HG02852 (cell line): ENCODE data around the gene UGT1A7.

Experiments used
- ATAC-seq: cut with Tn5 transposase; IDR thresholded peaks from one replicate; pipeline ENCODE4 v1.9.1; 2021; ENCODE audit warnings: mild to moderate bottlenecking, moderate library complexity; ENCODE audit not compliant: unreplicated experiment

Gene UGT1A7

GRCh38 chr2:233758141-233758540 is 76.4 kb downstream of the UGT1A7 start:
- no peak for ATAC-seq

GRCh38 chr2:233758849-233759248 is 77.1 kb downstream of the UGT1A7 start:
- ATAC-seq: no peak

- ATAC-seq: no peak
Observed at GRCh38 chr2:233760043-233760442, 78.3 kb downstream of the UGT1A7 start, which contains the start of gene UGT1A1. Gene UGT1A1, plus strand, starts transcription at chr2:233760270. Its CDS starts 18 bp downstream, at chr2:233760288.

DNA sequence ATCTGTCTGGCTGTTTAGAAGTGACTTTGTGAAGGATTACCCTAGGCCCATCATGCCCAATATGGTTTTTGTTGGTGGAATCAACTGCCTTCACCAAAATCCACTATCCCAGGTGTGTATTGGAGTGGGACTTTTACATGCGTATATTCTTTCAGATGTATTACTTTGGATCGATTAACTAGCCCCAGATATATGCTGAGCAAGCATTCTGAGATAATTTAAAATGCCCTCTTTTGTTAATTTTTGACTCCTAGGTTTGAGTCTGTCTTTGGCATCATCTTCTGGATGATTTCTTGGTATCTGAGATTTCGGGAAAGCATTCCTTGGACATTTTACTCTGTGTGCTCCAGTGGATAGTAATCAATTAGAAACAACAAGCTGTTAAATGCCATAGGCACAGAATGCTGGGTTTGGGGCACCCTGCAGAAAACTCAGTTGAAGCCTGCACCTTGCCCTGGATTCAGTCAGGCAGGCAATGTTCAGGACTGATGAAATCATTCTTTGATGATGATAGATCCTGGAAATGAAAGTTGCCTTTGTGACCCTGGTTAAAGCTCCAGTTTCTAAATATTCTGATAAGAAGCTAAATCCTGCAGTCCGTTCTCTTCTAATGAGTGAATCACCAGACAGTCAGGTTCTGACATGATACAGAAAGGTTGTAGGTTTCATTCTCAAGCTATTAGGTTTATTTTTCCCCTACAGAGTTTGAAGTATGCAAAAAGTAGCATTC is 79.5 kb downstream of the UGT1A7 start:
- ATAC-seq: no peak

DNA sequence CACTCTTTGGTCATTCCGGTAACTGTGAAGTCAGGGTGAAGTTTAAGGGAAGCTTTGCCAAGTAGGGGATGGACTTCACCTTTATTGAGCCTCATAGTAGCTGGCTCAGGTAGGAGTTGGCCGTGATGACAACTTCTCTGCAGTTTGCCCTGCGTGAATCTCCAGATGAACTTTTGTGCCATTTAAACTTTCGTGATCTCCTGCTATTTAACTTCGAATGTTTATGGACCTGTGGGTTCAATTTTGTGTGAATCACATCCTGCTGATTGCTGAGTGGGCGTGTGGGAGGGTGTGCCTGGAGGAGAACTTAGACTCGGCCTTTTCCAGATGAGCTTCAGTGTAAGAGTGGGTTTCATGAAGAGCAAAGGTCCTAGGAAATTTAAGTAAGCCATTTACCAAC is 82.6 kb downstream of the UGT1A7 start:
- no peak for ATAC-seq

DNA sequence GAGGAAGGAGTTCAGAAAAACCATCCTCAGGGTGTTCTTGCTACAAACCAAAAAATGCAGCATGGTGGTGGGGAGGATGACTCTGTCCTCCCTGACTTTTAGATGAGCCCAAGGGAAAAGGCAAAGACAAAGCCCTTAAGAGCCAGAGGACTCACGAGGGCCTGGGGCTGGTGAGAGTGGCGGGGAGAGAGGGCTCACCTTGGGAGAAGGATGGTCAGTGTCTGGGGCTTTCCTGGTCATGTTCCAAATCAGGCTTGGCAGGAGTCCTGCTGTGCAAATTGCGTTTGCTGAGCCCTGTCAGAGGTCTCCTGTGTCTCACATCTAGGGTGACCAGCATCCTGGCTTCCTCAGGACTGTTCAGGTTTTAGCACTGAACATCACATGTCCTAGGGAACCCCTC is 83.1 kb downstream of the UGT1A7 start:
- no peak for ATAC-seq

DNA sequence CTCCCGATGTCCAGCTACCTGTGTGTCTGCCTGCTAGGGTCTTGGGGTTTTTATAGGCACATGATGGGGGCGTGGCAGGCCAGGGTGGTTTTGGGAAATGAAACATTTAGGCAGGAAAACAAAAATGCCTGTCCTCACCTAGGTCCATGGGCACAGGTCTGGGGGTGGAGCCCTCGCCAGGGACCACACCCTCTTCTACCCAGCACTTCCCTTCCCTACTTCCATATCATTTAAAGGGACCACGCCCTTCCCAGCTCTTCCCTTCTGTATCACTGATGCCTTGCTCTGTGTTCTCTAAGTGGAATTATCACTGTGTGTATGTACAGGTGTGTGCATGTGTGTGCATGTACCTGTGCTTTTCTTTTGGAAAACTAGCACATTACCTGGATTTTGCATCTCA is 84.7 kb downstream of the UGT1A7 start:
- ATAC-seq: no peak

DNA sequence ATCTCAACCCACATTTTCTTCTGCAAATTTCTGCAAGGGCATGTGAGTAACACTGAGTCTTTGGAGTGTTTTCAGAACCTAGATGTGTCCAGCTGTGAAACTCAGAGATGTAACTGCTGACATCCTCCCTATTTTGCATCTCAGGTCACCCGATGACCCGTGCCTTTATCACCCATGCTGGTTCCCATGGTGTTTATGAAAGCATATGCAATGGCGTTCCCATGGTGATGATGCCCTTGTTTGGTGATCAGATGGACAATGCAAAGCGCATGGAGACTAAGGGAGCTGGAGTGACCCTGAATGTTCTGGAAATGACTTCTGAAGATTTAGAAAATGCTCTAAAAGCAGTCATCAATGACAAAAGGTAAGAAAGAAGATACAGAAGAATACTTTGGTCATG is 86.4 kb downstream of the UGT1A7 start:
- ATAC-seq: no peak

GRCh38 chr2:233769260-233769659 is 87.6 kb downstream of the UGT1A7 start:
- no peak for ATAC-seq

GRCh38 chr2:233772153-233772552 is 90.5 kb downstream of the UGT1A7 start:
- ATAC-seq: no peak

DNA sequence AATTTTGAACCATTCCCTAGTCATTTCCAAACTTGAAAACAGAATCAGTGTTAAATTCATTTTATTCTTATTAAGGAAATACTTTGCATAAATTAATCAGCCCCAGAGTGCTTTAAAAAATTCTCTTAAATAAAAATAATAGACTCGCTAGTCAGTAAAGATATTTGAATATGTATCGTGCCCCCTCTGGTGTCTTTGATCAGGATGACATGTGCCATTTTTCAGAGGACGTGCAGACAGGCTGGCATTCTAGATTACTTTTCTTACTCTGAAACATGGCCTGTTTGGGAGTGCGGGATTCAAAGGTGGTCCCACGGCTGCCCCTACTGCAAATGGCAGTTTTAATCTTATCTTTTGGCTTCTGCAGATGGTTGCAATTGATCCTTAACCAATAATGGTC is 90.9 kb downstream of the UGT1A7 start:
- ATAC-seq: no peak

- no peak for ATAC-seq
Observed at GRCh38 chr2:233773854-233774253, 92.2 kb downstream of the UGT1A7 start.

GRCh38 chr2:233775414-233775813 is 93.7 kb downstream of the UGT1A7 start:
- ATAC-seq: no peak

- no peak for ATAC-seq
Observed at GRCh38 chr2:233778030-233778429, 96.3 kb downstream of the UGT1A7 start, which contains the start of gene MROH2A. Gene MROH2A, plus strand, starts transcription at chr2:233778330. Its CDS starts 1,029 bp downstream, at chr2:233779359.

- ATAC-seq: no peak
Observed at GRCh38 chr2:233779722-233780121, 98.0 kb downstream of the UGT1A7 start.

- no peak for ATAC-seq
Observed at GRCh38 chr2:233780771-233781170, 99.1 kb downstream of the UGT1A7 start.

GRCh38 chr2:233789554-233789953 is 107.9 kb downstream of the UGT1A7 start:
- ATAC-seq: no peak

- no peak for ATAC-seq
Observed at GRCh38 chr2:233791151-233791882, 109.6 kb downstream of the UGT1A7 start.

GRCh38 chr2:233791883-233792329 is 110.2 kb downstream of the UGT1A7 start:
- no peak for ATAC-seq

DNA sequence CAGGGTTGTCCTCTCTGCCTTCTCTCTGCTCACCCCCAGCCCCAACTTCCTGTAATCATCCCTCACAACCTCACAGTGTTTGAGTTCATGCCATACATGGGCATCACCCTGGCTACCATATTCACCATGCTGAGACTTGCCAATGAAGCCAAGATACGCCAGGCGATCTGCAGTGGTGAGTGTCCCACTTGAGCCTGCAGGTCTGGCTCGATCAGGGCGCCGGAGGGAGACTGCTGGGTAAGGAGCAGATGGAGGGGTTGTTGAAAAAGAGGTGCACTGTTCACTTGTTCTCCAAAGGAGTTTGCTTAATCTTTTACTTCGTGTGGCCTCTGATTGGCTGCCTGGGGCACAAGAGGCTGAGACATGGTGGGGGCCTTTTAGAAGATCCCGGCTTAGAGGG is 111.0 kb downstream of the UGT1A7 start:
- no peak for ATAC-seq

GRCh38 chr2:233793465-233794127 is 111.9 kb downstream of the UGT1A7 start:
- ATAC-seq: no peak
